GM21717 (cell line): ENCODE results near the gene NONO.
"Not testable (repeated sequence)": the region's sequence is repeated elsewhere in the genome, so short reads cannot be mapped to it uniquely, and the experiment has no call there.

Experiments used
- ATAC-seq: cut with Tn5 transposase; IDR thresholded peaks from one replicate; pipeline ENCODE4 v1.9.1; 2021; ENCODE audit warnings: mild to moderate bottlenecking, moderate library complexity; ENCODE audit not compliant: unreplicated experiment

Gene NONO

DNA sequence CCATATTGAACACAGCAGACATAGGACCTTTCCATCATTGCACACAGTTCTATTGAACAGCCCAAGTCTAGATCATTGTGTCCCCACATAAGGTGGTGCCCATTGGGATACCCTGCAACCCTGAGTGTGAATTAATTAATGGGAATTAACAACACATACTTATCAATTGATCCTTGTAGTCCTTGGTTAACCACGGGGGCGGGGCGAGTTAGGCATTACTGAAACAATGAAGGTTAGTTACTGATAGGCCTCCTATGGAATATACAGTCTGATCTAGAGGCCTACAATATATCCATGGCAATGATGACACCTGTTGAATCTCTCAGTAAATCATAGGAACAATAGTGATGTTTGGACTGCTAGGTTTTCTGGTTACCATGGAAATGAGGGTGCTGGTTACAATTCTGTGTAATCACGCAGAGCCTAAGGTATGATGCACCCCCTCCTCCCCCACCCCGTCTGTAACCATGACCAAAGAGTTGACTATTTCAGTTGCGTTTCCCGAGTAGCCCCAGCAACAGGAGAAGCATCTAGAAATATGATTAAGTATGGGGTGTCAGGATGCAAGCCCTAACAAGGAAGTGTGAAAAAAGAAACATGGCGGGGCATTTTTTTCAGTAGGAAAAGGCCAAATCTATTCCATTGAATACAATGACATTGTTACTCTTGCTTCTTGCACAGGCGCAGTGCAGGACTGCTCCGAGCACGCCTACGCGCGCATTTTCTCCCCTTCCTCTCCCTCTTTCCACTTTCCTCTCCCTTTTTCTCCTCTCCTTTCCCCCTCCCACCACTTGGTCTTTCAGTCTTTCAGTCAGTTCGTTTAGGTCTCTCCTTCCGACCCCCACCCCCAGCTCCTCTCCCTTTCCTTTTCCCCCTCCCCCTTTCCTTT is 677 bp upstream of the NONO start:
- ATAC-seq = peak; percentile 32

DNA sequence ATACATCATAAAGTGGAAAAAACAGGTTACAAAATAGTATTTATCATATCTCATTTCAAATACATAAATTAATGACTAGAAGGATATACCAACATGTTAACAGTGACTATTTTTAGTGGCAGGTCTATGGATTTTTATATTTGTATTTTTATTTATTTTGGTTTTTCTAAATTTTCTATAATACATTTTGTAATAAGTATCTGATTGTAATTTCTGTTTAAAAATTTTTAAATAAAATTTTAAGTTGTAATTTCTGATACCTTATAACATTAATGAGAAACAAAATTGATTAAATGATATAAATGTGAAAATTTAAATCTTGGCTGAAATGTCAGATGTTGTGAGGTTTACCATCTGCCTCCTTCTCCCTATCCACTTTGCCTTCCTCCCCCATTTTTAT is 2.5 kb downstream of the NONO start:
- ATAC-seq = no peak

DNA sequence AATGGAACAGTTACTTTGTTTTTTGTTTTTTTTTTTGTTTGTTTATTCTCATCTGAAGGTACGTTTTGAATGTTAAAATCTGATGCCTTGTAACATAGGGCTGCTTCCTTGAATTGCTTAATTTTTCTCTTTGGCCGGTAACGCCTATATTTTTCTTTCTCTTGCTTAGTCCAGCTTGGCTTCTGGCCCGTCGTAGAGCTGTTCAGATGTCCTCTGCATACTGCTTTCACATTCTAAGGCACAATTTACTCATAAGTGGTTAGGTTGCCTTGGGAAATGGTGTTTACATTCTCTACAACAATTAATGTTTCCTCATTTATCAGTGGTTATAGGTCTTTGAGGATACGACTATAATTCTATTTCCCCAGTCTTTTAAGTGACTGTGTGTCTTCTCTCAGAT is 7.9 kb downstream of the NONO start:
- ATAC-seq = no peak

DNA sequence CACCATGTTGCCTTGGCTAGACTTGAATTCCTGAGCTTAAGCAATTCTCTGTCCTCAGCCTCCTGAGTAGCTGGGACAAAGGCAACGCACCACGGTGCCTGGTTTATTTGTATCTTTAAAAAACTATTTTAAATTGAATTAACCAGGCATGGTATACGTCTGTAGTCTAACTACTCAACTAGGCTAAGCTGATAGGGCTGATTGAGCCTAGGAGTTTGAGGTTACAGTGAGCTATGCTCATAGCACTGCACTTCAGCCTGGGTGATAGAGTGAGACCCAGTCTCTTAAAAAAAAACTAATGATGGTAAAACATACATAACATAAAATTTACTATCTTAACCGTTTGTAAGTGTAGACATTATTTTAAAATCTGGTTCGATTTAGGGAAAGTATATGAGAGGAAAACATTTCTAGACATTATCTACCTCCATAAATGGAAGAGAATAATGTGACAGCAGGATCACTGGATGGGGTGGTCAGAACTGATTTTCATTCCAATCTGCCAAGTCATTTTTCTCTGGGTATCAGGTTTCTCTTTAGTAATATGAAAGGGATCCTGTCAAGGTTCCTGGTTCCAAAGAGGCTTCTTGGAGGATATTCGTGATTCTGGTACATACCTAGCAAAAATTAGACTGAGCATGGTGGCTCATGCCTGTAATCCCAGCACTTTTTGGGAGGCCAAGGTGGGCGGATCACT is 9.4 kb downstream of the NONO start:
- no peak for ATAC-seq

DNA sequence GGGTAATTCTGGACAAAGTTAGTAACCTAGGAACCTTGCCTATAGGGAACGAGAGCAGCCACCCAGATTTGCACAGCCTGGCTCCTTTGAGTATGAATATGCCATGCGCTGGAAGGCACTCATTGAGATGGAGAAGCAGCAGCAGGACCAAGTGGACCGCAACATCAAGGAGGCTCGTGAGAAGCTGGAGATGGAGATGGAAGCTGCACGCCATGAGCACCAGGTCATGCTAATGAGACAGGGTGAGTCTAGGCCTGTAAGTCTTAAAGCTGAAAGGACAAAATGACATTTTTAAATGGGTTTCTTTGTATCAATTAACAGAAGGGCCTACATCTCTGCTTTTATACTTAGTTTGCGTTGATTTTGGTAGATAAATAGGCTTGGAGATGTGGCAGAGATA is 13.4 kb downstream of the NONO start:
- no peak for ATAC-seq

DNA sequence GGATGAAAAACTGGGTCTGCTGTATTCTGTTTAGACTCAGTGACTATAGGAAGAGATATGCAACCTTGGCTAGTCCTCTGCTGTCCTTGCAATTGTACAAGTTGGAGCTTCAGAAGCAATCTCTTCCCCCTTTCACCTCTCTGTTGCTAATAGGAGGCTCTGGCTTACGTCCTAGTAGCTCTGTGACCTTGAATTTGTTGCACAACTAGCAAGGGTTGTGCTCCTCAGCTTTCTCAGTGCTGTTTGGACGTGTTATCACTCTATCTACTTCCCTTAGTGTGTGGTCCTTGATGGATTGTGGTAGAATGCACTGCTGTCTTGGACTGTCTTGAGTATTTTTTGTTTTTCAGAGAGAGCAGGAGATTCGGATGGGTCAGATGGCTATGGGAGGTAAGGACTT is 14.7 kb downstream of the NONO start:
- no peak for ATAC-seq

DNA sequence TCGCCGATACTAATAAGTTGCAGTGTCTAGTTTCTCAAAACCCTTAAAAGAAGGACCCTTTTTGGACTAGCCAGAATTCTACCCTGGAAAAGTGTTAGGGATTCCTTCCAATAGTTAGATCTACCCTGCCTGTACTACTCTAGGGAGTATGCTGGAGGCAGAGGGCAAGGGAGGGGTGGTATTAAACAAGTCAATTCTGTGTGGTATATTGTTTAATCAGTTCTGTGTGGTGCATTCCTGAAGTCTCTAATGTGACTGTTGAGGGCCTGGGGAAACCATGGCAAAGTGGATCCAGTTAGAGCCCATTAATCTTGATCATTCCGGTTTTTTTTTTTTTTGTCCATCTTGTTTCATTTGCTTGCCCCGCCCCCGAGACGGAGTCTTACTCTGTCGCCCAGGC is 16.6 kb downstream of the NONO start:
- ATAC-seq = not testable (repeated sequence)

DNA sequence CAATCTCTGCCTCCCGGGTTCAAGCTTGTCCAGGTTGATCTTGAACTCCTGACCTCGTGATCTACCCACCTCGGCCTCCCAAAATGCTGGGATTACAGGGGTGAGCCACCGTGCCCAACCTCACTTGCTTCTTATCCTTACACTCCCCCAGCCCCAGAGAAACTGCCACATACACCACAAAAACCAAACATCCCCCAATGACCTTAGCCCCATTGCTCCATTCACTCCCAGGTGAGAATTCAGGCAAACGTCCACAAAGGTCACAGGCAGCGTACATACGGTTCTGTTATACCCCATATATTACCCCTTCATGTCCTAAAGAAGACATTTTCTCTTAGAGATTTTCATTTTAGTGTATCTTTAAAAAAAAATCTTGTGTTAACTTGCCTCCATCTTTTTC is 17.1 kb downstream of the NONO start:
- not testable (repeated sequence) for ATAC-seq

DNA sequence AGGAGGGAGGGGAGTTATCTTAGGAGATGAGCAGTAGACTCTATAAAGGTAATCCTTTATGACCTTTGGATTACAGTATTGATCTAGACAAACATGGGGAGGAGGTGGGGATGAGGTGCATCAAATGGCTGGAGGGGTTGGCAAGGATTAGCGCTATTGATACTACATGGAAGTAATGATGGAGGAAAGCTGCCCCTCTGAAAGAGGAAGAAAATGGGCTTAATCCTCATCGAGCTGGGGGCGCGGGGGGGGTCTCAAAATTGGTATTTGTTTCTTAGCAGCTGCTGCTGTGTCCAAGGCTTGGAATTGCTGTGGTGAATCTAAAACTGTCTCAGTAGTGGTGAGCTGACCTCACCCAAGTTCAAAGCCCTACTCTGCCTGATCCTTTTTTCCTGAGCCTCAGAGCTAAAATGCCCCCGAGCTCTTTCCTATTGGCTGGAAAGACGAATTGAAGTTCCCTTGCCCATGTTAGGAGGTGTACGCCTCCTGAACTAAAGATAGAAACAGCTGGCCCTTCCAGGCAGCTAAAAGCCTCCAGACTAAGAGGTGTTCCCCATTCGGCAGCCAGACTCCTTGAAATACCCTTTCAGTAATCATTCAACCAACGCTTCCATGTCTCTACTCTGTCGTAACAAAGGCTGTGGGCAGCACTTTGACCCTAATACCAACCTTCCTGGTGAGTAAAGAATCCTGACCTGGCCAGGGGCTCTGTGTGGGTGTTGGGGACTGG is 17.9 kb downstream of the NONO start, which contains the start of gene ITGB1BP2:
Gene ITGB1BP2, plus strand, starts transcription at position 556 of the 730 bp plus-strand sequence. Its CDS starts 57 bp downstream, at position 613.
- ATAC-seq = no peak

DNA sequence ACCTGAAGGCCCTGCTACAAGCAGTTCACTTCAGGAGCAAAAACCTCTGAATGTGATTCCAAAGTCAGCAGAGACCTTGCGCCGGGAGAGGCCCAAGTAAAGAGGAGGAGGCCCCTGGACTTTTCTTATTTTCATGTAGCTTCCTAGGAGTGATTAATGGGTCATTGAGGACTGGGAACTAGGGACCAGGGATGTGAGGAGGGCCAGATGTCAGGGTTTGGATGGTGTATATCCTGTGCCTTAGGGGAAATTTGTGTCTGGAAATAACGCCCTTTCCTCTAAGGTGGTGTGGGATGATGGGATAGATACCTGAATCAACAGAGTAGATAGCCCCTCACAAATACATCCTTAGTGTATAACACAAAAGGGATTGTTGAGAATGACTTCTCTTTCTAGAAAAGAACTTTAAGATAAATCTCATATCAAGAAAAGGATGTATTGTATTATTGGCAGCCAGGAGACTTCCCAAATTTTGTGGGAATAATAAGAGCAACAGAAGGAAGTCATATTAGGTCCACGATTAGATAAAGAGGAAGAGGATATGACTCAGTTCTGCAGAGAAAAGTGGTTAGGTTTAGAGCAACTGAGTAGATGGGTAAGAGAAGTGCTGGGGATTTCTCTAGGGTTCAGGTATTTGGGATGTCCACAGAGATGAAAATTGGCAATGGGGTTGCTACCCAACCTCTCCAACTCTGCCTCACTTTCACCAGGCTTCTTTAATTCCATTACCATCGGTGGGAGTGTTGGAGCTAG is 19.2 kb downstream of the NONO start:
- no peak for ATAC-seq

DNA sequence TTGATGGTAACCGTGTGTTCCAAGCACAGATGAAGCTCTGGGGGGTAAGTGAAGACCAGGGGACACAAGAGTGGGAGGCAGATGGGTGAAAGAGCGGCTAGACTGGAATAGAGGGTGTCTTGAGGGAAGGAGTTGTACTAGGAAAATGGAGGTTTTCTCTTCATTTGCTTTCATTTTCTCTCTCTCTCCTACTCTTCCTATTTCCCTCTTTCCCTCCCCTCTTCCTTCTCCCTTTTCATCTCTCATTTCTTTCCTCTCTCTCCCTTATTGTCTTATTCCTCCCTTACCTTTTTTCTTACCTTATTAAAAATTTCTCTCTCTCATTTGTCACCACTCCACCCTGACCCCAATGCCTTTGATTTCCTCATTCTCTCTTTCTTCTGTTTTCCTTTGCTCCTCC is 21.1 kb downstream of the NONO start:
- ATAC-seq = no peak

DNA sequence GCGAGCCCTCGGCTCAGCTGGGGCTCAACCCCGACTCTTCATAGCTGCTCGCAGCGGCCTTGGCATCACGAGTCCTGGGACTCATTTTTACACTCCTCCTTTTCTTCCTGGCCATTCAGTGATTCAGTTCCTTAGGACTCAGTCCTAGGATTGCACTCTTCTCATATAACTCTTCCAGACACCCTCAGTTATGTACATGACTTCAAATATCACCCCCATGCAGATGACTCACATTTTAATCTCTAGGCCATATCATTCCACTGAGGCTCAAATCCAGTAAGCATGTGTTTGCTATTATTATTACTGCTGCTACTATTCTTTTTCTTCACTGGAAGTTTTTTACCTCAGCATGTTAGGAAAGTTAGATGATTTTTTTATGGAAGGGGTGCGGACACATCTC is 32.5 kb downstream of the NONO start:
- ATAC-seq = no peak

DNA sequence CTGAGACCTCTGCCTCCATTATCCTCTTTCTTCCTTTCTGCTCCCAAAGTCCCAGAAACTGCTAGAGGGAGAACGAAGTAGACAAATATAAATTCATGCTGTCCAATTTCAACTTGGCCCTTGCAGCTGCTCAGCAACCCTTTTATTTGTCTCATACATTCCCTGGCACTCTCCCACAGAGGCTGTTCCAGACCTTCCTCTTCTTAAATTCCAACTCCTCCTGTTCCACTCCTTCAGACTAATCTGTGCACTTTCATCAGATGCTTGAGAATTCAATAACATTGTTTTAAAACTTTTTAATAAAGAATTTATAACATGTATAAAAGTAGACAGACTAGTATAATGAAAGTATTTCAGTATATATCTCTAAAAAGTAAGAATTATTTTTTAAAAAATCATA is 33.5 kb downstream of the NONO start:
- ATAC-seq = not testable (repeated sequence)

DNA sequence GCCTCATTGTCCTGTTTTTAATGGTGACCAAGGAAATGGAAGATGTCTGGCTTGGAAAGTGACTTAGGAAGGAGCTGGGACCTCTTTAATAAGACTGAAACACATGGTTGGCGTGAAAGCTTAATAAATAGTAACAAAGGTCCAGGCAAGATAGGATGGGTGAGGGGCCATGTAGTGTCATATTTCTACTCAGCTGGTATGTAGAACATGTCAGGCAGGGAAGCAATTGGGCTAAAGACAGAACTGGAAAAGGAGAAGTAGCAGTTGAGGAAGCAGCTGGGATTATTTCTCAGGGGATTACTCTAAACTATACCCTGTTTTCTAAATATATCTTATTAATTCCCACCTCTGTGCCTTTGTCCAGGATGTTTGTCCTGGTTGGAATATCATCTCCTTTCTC is 36.7 kb downstream of the NONO start:
- no peak for ATAC-seq

DNA sequence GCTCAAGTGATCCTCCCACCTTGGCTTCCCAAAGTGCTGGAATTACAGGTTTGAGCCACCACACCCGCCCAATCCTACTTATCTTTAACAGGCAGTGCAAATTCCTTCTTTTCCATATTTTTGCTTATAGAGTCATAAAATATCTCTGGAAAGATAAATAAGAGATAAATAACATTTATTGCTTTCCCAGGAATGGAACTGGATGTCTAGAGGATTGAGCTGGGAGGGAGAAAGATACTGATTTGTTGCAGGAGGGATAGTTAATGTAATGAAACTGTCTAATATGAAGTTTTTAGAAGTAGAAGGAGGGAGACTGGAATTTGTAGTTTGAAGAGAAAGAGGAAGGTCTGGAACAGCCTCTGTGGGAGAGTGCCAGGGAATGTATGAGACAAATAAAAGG is 38.3 kb downstream of the NONO start:
- ATAC-seq = no peak

DNA sequence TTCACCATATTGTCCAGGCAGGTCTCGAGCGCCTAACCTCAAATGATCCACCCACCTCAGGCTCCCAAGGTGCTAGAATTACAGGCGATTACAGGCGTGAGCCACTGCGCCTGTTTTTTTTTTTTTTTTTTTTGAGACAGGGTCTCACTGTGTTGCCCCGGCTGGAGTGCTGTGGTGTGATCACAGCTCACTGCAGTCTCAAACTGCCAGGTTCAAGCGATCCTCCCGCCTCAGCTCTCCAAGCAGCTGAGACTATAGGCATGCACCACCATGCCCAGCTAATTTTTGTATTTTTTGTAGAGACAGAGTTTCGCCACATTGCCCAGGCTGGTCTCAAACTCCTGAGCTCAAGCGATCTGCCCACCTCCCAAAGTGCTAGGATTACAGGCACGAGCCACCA is 41.0 kb downstream of the NONO start:
- not testable (repeated sequence) for ATAC-seq

DNA sequence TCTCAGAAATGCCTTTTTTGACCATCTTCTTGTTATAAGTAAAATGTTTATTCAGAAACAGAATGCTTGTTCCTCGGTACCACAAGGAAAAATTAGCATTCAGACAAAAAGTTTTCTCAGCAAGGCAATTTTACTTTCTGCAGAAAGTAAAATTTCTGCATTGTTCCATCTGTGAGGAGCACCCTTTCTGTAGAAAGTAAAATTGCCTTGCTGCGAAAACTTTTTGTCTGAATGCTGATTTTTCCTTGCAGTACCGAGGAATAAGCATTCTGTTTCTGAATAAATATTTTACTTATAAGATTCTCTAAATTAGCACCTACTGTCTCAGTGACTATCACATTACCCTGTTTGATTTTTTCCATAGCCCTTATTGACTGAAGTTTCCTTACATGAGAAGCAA is 43.0 kb downstream of the NONO start:
- ATAC-seq = no peak

DNA sequence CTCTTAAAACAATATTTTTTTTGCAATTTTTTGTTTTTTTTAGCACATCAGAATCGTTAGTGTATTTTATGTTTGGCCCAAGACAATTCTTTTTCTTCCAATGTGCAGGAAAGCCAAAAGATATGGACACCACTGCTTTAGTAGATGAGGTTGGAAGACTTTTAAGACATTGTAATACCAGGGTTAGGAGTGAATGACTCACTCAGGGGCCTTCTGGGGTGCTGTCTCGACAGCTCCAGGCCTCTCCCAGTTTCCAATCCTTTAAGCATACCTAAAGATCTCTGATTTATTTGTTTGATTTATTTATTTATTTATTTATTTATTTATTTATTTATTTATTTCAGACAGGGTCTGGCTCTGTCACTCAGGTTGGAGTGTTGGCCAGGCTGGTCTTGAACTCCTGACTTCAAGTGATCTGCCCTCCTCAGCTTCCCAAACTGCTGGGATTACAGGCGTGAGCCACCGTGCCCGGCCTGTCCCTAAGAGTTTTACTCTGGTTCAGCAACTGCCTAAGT is 65.8 kb downstream of the NONO start:
- not testable (repeated sequence) for ATAC-seq

DNA sequence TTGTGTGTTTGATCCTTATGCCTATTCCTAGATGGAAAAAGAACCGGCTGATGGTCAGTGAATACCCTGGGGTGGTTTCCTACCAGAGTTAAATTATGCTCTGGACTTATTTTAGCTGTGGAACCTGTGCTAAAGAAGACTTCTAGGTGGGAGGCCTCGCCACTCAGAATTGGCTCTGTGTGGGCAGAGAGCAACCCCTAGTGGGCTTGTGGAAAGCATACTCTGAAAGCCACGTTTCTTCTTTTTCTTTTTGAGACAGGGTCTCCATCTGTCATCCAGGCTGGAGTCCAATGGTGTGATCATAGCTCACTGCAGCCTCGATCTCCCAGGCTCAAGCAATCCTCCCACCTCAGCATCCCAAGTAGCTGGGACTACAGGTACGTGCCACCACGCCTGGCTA is 66.4 kb downstream of the NONO start:
- not testable (repeated sequence) for ATAC-seq
